Liver (tissue), 9 donors: Measurements from ENCODE around the gene SH2D2A. TPM values are rescaled to one million over a fixed set of nuclear protein-coding genes. Genes with fewer than 3 reads are reported as not detected.

ENCODE experiments used
- DNase-seq: peaks from one replicate; pipeline ENCODE4 v3.0.0-alpha.2; 2017; ENCODE audit warnings: low spot score
- H3K27ac ChIP-seq, 2 donors: one replicate each; pipeline ENCODE4 v1.7.0; 2013; ENCODE audit warnings: inconsistent platforms in 2 of 2, low read length in 2 of 2, control low read depth in 1 of 2, low read depth in 1 of 2, mild to moderate bottlenecking in 1 of 2
- H3K27me3 ChIP-seq, 4 donors: one replicate each; pipeline versions ENCODE4 v1.6.1 to v1.7.0; 2013; ENCODE audit warnings: low read length in 3 of 4, inconsistent platforms in 1 of 4, mild to moderate bottlenecking in 1 of 4, moderate library complexity in 1 of 4; ENCODE audit not compliant: control insufficient read depth in 4 of 4, insufficient read depth in 4 of 4
- H3K36me3 ChIP-seq, 4 donors: one replicate each; pipeline versions ENCODE4 v1.6.1 to v1.7.0; 2013; ENCODE audit warnings: low read length in 3 of 4, mild to moderate bottlenecking in 3 of 4, low read depth in 1 of 4, moderate library complexity in 1 of 4; ENCODE audit not compliant: control insufficient read depth in 4 of 4, insufficient read depth in 3 of 4
- H3K4me1 ChIP-seq, 4 donors: one replicate each; pipeline versions ENCODE4 v1.6.1 to v1.7.0; 2013; ENCODE audit warnings: low read length in 3 of 4, mild to moderate bottlenecking in 3 of 4, moderate library complexity in 1 of 4; ENCODE audit not compliant: control insufficient read depth in 4 of 4, insufficient read depth in 4 of 4
- H3K4me3 ChIP-seq, 3 donors: one replicate each; pipeline versions ENCODE4 v1.6.1 to v1.7.0; 2013; ENCODE audit warnings: low read length in 3 of 3, control low read depth in 1 of 3, low read depth in 1 of 3, mild to moderate bottlenecking in 1 of 3
- H3K9ac ChIP-seq, 2 donors: one replicate each; pipeline ENCODE4 v1.7.0; 2013; ENCODE audit warnings: low read length in 2 of 2, mild to moderate bottlenecking in 2 of 2, moderate library complexity in 2 of 2, control low read depth in 1 of 2, low read depth in 1 of 2
- H3K9me3 ChIP-seq, 4 donors: one replicate each; pipeline versions ENCODE4 v1.6.1 to v1.7.0; 2013; ENCODE audit warnings: low read length in 3 of 4; ENCODE audit not compliant: control insufficient read depth in 4 of 4
- ATF3 ChIP-seq: IDR thresholded peaks from 2 replicates; pipeline ENCODE4 v1.6.1; 2016; ENCODE audit warnings: antibody characterized with exemption
- CTCF ChIP-seq: fragments of 150-350 bp; IDR thresholded peaks from 2 replicates; pipeline ENCODE4 v1.5.1; 2017; ENCODE audit warnings: improper control_type of control experiment, low read depth, low read length; ENCODE audit not compliant: missing input control
- EGR1 ChIP-seq, 2 donors: IDR thresholded peaks; 2 replicates each; pipeline ENCODE4 v1.6.1; 2016 to 2018; ENCODE audit warnings: antibody characterized with exemption in 2 of 2, low read depth in 2 of 2
- FOXA1 ChIP-seq: IDR thresholded peaks from 2 replicates; pipeline ENCODE4 v1.6.1; 2016; ENCODE audit warnings: antibody characterized with exemption
- FOXA2 ChIP-seq: IDR thresholded peaks from 2 replicates; pipeline ENCODE4 v1.6.1; 2016; ENCODE audit warnings: antibody characterized with exemption
- GABPA ChIP-seq, 2 donors: IDR thresholded peaks in 1 of 2; conservative IDR thresholded peaks in 1 of 2; 2 replicates each; pipeline ENCODE4 v1.6.1; 2016; ENCODE audit warnings: antibody characterized with exemption in 2 of 2, mild to moderate bottlenecking in 1 of 2, moderate library complexity in 1 of 2
- HNF4A ChIP-seq, 2 donors: conservative IDR thresholded peaks; 2 replicates each; pipeline ENCODE4 v1.6.1; 2016; ENCODE audit warnings: antibody characterized with exemption in 2 of 2, mild to moderate bottlenecking in 2 of 2
- HNF4G ChIP-seq: IDR thresholded peaks from 2 replicates; pipeline ENCODE4 v1.6.1; 2016; ENCODE audit warnings: antibody characterized with exemption
- JUND ChIP-seq, 2 donors: IDR thresholded peaks; 2 replicates each; pipeline ENCODE4 v1.6.1; 2016; ENCODE audit warnings: antibody characterized with exemption in 2 of 2
- NR2F2 ChIP-seq: IDR thresholded peaks from 2 replicates; pipeline ENCODE4 v1.6.1; 2016; ENCODE audit warnings: antibody characterized with exemption
- RAD21 ChIP-seq, 2 donors: IDR thresholded peaks; 2 replicates each; pipeline ENCODE4 v1.6.1; 2016; ENCODE audit warnings: antibody characterized with exemption in 2 of 2, mild to moderate bottlenecking in 2 of 2
- REST ChIP-seq: IDR thresholded peaks from 2 replicates; pipeline ENCODE4 v1.6.1; 2016; ENCODE audit warnings: antibody characterized with exemption, mild to moderate bottlenecking
- RXRA ChIP-seq, 2 donors: IDR thresholded peaks; 2 replicates each; pipeline ENCODE4 v1.6.1; 2017 to 2018; ENCODE audit warnings: antibody characterized with exemption in 2 of 2, mild to moderate bottlenecking in 1 of 2
- SP1 ChIP-seq: IDR thresholded peaks from 2 replicates; pipeline ENCODE4 v1.6.1; 2018; ENCODE audit warnings: antibody characterized with exemption, mild to moderate bottlenecking
- TAF1 ChIP-seq: conservative IDR thresholded peaks from 2 replicates; pipeline ENCODE4 v1.6.1; 2016; ENCODE audit warnings: antibody characterized with exemption, mild to moderate bottlenecking
- YY1 ChIP-seq: IDR thresholded peaks from 2 replicates; pipeline ENCODE4 v1.6.1; 2016; ENCODE audit warnings: antibody characterized with exemption, mild to moderate bottlenecking
- ZBTB33 ChIP-seq: IDR thresholded peaks from 2 replicates; pipeline ENCODE4 v1.6.1; 2016; ENCODE audit warnings: antibody characterized with exemption
- WGBS: extraction: QIAGEN DNeasy Blood & Tissue Kit; methylation state at CpG from one replicate; pipeline ENCODE4 v1.1.7; 2013; 5-methylcytosine and 5-hydroxymethylcytosine counted together
- polyA plus RNA-seq, 2 donors: library from polyadenylated mRNA; stranded (reverse) in 1 of 2; unstranded in 1 of 2; fragments of 200-250 nt in 1 of 2; fragments of >200 nt in 1 of 2; fragmentation: Nextera tagmentation in 1 of 2; extraction: Ambion mirVana in 1 of 2; gene quantifications; one replicate each; pipeline versions ENCODE4 v1.2.1 to v1.2.3, GENCODE V29; 2013 to 2015
- total RNA-seq, 2 donors: library from RNA; depleted of rRNA; stranded (reverse); fragments of >200 nt; gene quantifications; one replicate each; pipeline ENCODE4 v1.2.3, GENCODE V29; 2014
- donor health status: healthy.
- donor health status: healthy.
- donor health status: healthy.
- donor health status: healthy.
- donor health status: healthy.

The SH2D2A gene
- total and polyA plus RNA-seq, 4 donors: 0.14 to 0.38 (median 0.24) TPM

GRCh38 chr1:156836041-156836654 lies 19.5 kb upstream of the SH2D2A start:
- no peak for DNase-seq
- Histone ChIP-seq H3K36me3 (no peaks in the 10 kb centered on the region), H3K9me3 (no peaks in the 10 kb centered on the region), H3K9ac (no peak overlapping the region), H3K27ac (no peak overlapping the region), H3K4me1 (no peaks in the 10 kb centered on the region), H3K27me3 (peaks cover 0 to 4% (median 1%) of the 10 kb centered on the region in 4 donors), H3K4me3 (no peak overlapping the region)
- TF ChIP-seq REST: no peak
- TF ChIP-seq TAF1: no peak
- WGBS: 60% methylated on average over 5 of the region's 5 CpGs

GRCh38 chr1:156834322-156834721 lies 17.7 kb upstream of the SH2D2A start:
- H3K27ac ChIP-seq: no peak overlapping the region
- H3K4me3 ChIP-seq: no peak overlapping the region
- no peak for DNase-seq
- WGBS: 71% methylated on average over 3 of the region's 3 CpGs
- no peaks in the 10 kb centered on the region for H3K36me3 ChIP-seq
- no peaks in the 10 kb centered on the region for H3K9me3 ChIP-seq
- H3K27me3 ChIP-seq: peaks cover 0 to 2% (median 0%) of the 10 kb centered on the region in 4 donors
- no peak overlapping the region for H3K9ac ChIP-seq
- H3K4me1 ChIP-seq: no peaks in the 10 kb centered on the region
- TF ChIP-seq CTCF (no peak), ATF3 (no peak), ZBTB33 (no peak), HNF4A (conservative IDR thresholded peaks at IDR 0.05) (no peak), REST (no peak), NR2F2 (no peak), JUND (IDR thresholded peaks at IDR 0.05) (no peak), SP1 (no peak), HNF4G (no peak), YY1 (no peak), FOXA1 (no peak), RXRA (IDR thresholded peaks at IDR 0.05) (no peak), EGR1 (IDR thresholded peaks at IDR 0.05; ENCODE audit: low read depth in 2 of 2) (no peak), TAF1 (no peak), FOXA2 (no peak), RAD21 (IDR thresholded peaks at IDR 0.05) (no peak), GABPA (IDR thresholded peaks at IDR 0.05 in 1 of 2, conservative IDR thresholded peaks at IDR 0.05 in 1 of 2) (no peak)
